Endothelial cell (in vitro differentiated cells): ENCODE data around the gene SMIM13. TPM values are rescaled to one million over a fixed set of nuclear protein-coding genes. Genes with fewer than 3 reads are reported as not detected.

Source experiments
- DNase-seq: peaks from one replicate; pipeline ENCODE4 v3.0.0; 2021; ENCODE audit warnings: low spot score
- H3K27ac Mint-ChIP-seq: one replicate; pipeline ENCODE4 v1.8.0; 2021; ENCODE audit warnings: mixed read lengths, inconsistent platforms; ENCODE audit not compliant: unreplicated experiment
- H3K27me3 Mint-ChIP-seq: one replicate; pipeline ENCODE4 v1.8.0; 2021; ENCODE audit warnings: mild to moderate bottlenecking, moderate library complexity, mixed read lengths, inconsistent platforms; ENCODE audit not compliant: unreplicated experiment
- H3K36me3 Mint-ChIP-seq: one replicate; pipeline ENCODE4 v1.8.0; 2021; ENCODE audit warnings: mild to moderate bottlenecking, low read depth, mixed read lengths, inconsistent platforms; ENCODE audit not compliant: unreplicated experiment
- H3K4me1 Mint-ChIP-seq: one replicate; pipeline ENCODE4 v1.8.0; 2021; ENCODE audit warnings: mild to moderate bottlenecking, mixed read lengths, inconsistent platforms; ENCODE audit not compliant: unreplicated experiment
- H3K4me3 Mint-ChIP-seq: one replicate; pipeline ENCODE4 v1.8.0; 2021; ENCODE audit warnings: mild to moderate bottlenecking, mixed read lengths, inconsistent platforms; ENCODE audit not compliant: unreplicated experiment
- H3K9me3 Mint-ChIP-seq: one replicate; pipeline ENCODE4 v1.8.0; 2021; ENCODE audit warnings: mixed read lengths, inconsistent platforms; ENCODE audit not compliant: unreplicated experiment
- CTCF ChIP-seq: fragments of 200-600 bp; sonication (generic); IDR thresholded peaks from one replicate; pipeline ENCODE4 v1.5.0; 2021; ENCODE audit warnings: antibody characterized with exemption; ENCODE audit not compliant: unreplicated experiment
- total RNA-seq: library from RNA; stranded (reverse); fragmentation: NEBNext Ultra II Directional; extraction: Animal tissue kit (Norgen Biotek cat#: 25700); gene quantifications from one replicate; pipeline ENCODE4 v1.2.1, GENCODE V29; 2021; ENCODE audit not compliant: unreplicated experiment

The SMIM13 gene
- total RNA-seq, 1 donor from 2014 or later = 8.7 TPM

DNA sequence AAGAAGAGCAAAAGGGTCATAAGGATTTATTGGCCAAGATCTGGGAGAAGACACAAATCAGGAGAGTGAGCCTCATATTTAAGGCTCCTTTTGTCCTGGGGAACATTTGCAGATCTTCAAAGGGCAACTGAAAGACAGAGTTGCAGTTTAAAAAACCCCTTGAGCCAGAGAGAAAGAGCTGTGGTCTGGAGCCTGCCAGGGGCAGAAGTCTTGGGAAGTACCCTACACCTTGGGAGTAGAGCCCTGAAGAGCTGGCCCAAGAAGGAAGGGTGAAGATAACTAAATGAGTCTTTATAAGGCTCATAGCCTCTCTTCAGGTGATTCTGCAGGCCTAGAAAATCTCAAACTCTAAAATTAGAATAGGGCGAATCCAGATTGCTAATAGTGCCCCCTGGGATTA, 57.9 kb downstream of the SMIM13 start:
- Mint-ChIP-seq H3K4me3 (no peak overlapping the region), H3K36me3 (no peaks in the 10 kb centered on the region), H3K9me3 (no peaks in the 10 kb centered on the region), H3K27me3 (no peaks in the 10 kb centered on the region), H3K27ac (no peak overlapping the region), H3K4me1 (peaks cover 7% of the 10 kb centered on the region)
- no peak for DNase-seq
- TF ChIP-seq CTCF = no peak

GRCh38 chr6:11152581-11152980, 58.9 kb downstream of the SMIM13 start:
- Mint-ChIP-seq H3K4me1 (peaks cover 7% of the 10 kb centered on the region), H3K4me3 (no peak overlapping the region), H3K27me3 (no peaks in the 10 kb centered on the region), H3K36me3 (no peaks in the 10 kb centered on the region), H3K27ac (no peak overlapping the region), H3K9me3 (no peaks in the 10 kb centered on the region)
- no peak for DNase-seq
- no peak for TF ChIP-seq CTCF

- no peak overlapping the region for H3K4me3 Mint-ChIP-seq
- no peaks in the 10 kb centered on the region for H3K36me3 Mint-ChIP-seq
- no peaks in the 10 kb centered on the region for H3K27me3 Mint-ChIP-seq
- no peak overlapping the region for H3K27ac Mint-ChIP-seq
- peaks cover 7% of the 10 kb centered on the region for H3K4me1 Mint-ChIP-seq
- H3K9me3 Mint-ChIP-seq = no peaks in the 10 kb centered on the region
- TF ChIP-seq CTCF = no peak
- no peak for DNase-seq
These were observed 59.8 kb downstream of the SMIM13 start for GRCh38 chr6:11153447-11153846.

- no peaks in the 10 kb centered on the region for H3K9me3 Mint-ChIP-seq
- H3K27ac Mint-ChIP-seq = no peak overlapping the region
- TF ChIP-seq CTCF = no peak
- DNase-seq = no peak
- H3K27me3 Mint-ChIP-seq = no peaks in the 10 kb centered on the region
- no peak overlapping the region for H3K4me3 Mint-ChIP-seq
- no peaks in the 10 kb centered on the region for H3K36me3 Mint-ChIP-seq
- H3K4me1 Mint-ChIP-seq = peaks cover 6% of the 10 kb centered on the region
These were observed 62.0 kb downstream of the SMIM13 start for GRCh38 chr6:11155589-11155988.

GRCh38 chr6:11160199-11160598, 66.6 kb downstream of the SMIM13 start:
- TF ChIP-seq CTCF = no peak

More at GRCh38 chr6:11160199-11160598, 66.6 kb downstream of the SMIM13 start:
- no peak overlapping the region for H3K27ac Mint-ChIP-seq
- no peaks in the 10 kb centered on the region for H3K4me1 Mint-ChIP-seq
- H3K27me3 Mint-ChIP-seq = peaks cover 2% of the 10 kb centered on the region
- no peaks in the 10 kb centered on the region for H3K9me3 Mint-ChIP-seq
- peaks cover 5% of the 10 kb centered on the region for H3K36me3 Mint-ChIP-seq
- no peak overlapping the region for H3K4me3 Mint-ChIP-seq
- no peak for DNase-seq
